ENCODE measurements around the gene BLTP3A.
"Not testable (repeated sequence)": the region's sequence is repeated elsewhere in the genome, so short reads cannot be mapped to it uniquely, and the experiment has no call there.

BLTP3A gene

GRCh38 chr6:34791164-34791700 lies 651 bp upstream of the BLTP3A start:
- DNase-seq (ENCODE audit: low spot score): peak; percentile 52

GRCh38 chr6:34792605-34793500 lies 970 bp downstream of the BLTP3A start:
- DNase-seq (ENCODE audit: low spot score): peak; percentile 37

GRCh38 chr6:34793877-34794276 lies 2.0 kb downstream of the BLTP3A start:
- DNase-seq (ENCODE audit: low spot score): no peak

- DNase-seq (ENCODE audit: low spot score): no peak
Measured at GRCh38 chr6:34795836-34796425, 4.0 kb downstream of the BLTP3A start.

GRCh38 chr6:34798057-34798456 lies 6.2 kb downstream of the BLTP3A start:
- no peak for DNase-seq (ENCODE audit: low spot score)

- no peak for DNase-seq (ENCODE audit: low spot score)
Measured at GRCh38 chr6:34799547-34799946, 7.7 kb downstream of the BLTP3A start.

- DNase-seq (ENCODE audit: low spot score): no peak
Measured at GRCh38 chr6:34804543-34804942, 12.7 kb downstream of the BLTP3A start.

GRCh38 chr6:34805074-34805473 lies 13.2 kb downstream of the BLTP3A start:
- DNase-seq (ENCODE audit: low spot score): not testable (repeated sequence)

GRCh38 chr6:34806738-34807453 lies 15.0 kb downstream of the BLTP3A start:
- DNase-seq (ENCODE audit: low spot score): no peak

GRCh38 chr6:34808473-34808872 lies 16.6 kb downstream of the BLTP3A start:
- DNase-seq (ENCODE audit: low spot score): not testable (repeated sequence)

GRCh38 chr6:34809419-34809818 lies 17.5 kb downstream of the BLTP3A start:
- DNase-seq (ENCODE audit: low spot score): not testable (repeated sequence)

GRCh38 chr6:34810017-34810882 lies 18.4 kb downstream of the BLTP3A start:
- no peak for DNase-seq (ENCODE audit: low spot score)

- DNase-seq (ENCODE audit: low spot score): peak; percentile 24
Measured at GRCh38 chr6:34810936-34811632, 19.2 kb downstream of the BLTP3A start.

- no peak for DNase-seq (ENCODE audit: low spot score)
Measured at GRCh38 chr6:34813028-34813713, 21.3 kb downstream of the BLTP3A start.

- DNase-seq (ENCODE audit: low spot score): no peak
Measured at GRCh38 chr6:34816635-34817301, 24.9 kb downstream of the BLTP3A start.

GRCh38 chr6:34817446-34817845 lies 25.6 kb downstream of the BLTP3A start:
- DNase-seq (ENCODE audit: low spot score): no peak

- not testable (repeated sequence) for DNase-seq (ENCODE audit: low spot score)
Measured at GRCh38 chr6:34818872-34819570, 27.1 kb downstream of the BLTP3A start.

GRCh38 chr6:34819571-34820480 lies 27.9 kb downstream of the BLTP3A start:
- DNase-seq (ENCODE audit: low spot score): no peak
